Activated CD4-positive, alpha-beta T cell treated with anti-CD3 and anti-CD28 coated beads, Interleukin-2, amount 10 ng/mL, durations not matched to agents 24 days and 14 days (primary cell): ENCODE results near the gene FIGNL2. TPM values are rescaled to one million over a fixed set of nuclear protein-coding genes. Genes with fewer than 3 reads are reported as not detected.
A peak's percentile ranks its signal among the peaks of the same experiment; 100 is the strongest.

Experiments
- DNase-seq: peaks from one replicate; pipeline ENCODE4 v3.0.0; 2022
- H3K27ac Mint-ChIP-seq: one replicate; pipeline ENCODE4 v1.8.0; 2022; ENCODE audit warnings: mild to moderate bottlenecking, mixed read lengths
- H3K27me3 Mint-ChIP-seq: one replicate; pipeline ENCODE4 v1.8.0; 2022; ENCODE audit warnings: mixed read lengths
- H3K36me3 Mint-ChIP-seq: one replicate; pipeline ENCODE4 v1.8.0; 2022; ENCODE audit warnings: low read depth, mild to moderate bottlenecking, mixed read lengths
- H3K4me1 Mint-ChIP-seq: one replicate; pipeline ENCODE4 v1.8.0; 2021; ENCODE audit warnings: mixed read lengths
- H3K4me3 Mint-ChIP-seq: one replicate; pipeline ENCODE4 v1.8.0; 2022; ENCODE audit warnings: mild to moderate bottlenecking, moderate library complexity, mixed read lengths
- H3K9me3 Mint-ChIP-seq: one replicate; pipeline ENCODE4 v1.8.0; 2021; ENCODE audit warnings: mixed read lengths
- intact Hi-C: fragments of 100-400 bp; cut with micrococcal nuclease; formaldehyde crosslinking; loops from one replicate; pipeline ENCODE4 v1.15.1; 2023
- total RNA-seq: library from RNA; stranded (reverse); gene quantifications from 2 replicates; pipeline ENCODE4 v1.2.3, GENCODE V29; 2022

FIGNL2 gene
- total RNA-seq, 1 donor from 2014 or later = 0.30 TPM

DNA sequence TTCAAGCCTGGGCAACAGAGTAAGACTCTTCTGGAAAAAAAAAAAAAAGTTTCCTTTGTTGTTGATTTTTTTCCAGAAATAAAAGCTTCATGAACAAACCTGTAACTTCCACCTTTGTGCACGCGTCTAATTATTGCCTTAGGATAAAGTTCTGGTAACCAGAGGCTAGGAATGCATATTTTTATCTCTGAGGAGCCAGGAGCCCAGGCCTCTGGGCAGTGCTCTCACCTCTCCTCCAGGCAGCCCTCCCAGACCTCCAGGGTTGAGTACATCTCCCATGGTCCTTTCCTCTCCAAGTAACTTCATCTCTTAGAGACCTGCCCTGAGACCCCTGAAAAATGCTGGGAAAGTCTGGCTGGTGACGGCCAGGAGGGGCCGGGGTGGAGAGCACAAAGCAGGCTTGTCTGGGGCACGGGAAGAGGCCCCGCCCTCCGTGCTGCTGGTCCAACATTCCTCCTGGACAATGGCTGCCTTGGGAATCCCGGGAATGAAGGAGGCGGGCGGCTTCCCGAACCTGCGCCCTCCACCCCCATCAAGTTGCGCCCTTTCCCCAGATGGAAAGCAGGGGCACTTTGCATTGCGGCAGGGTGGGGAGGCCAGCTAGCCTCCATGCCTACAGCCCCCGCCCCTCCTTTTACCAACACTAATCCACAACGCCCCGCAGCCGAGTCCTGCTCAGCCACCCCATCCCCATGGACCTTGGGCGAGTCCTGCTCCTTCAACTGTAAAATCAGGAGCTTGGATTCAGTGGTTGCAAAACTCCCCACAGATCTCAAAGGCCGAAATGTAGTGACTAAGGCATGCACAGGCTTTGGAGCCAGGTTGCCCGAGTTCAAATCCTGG lies 7.3 kb upstream of the FIGNL2 start:
- Mint-ChIP-seq H3K4me1 (peaks cover 5% of the 10 kb centered on the region), H3K27ac (no peak overlapping the region), H3K4me3 (no peak overlapping the region), H3K27me3 (peaks cover 29% of the 10 kb centered on the region), H3K9me3 (no peaks in the 10 kb centered on the region), H3K36me3 (no peaks in the 10 kb centered on the region)
- DNase-seq = no peak
- intact Hi-C loops = no loop called here

DNA sequence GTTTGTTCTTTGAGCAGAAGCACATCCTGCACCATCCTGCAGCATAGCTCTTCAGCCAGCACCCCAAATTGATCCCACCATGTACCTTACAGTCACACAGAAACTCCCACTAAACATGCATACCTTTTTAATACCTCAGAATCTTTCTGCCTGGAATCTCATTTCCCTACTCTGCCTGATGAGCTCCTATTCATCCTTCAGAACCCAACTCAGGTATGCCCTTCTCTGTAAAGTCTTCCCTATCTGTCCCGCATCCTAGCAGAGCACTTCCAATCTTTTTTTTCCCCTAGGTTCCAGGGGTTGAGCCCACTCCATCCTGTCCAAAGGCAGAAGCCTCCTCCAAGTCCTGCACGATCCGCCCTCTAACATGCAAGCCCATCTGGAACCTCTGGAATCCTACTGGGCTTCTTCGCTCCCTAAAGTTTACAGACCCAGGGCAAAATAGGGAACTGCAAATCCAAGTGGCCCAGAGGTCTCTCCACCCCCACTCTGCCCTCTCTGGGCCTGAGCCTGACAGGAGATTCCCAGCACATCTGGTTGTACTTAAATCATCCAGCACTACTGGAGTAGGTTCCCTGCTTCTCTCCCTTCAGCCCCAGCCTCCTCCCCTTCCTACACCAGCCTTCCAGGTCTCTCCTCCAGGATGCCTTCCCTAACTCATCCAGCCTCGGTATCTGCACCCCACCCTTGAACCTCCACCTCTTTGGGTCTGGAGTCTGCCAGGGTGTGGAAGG lies 4.1 kb upstream of the FIGNL2 start:
- DNase-seq = no peak
- Mint-ChIP-seq H3K27me3 (peaks cover 41% of the 10 kb centered on the region), H3K27ac (no peak overlapping the region), H3K9me3 (no peaks in the 10 kb centered on the region), H3K4me1 (peaks cover 5% of the 10 kb centered on the region), H3K36me3 (no peaks in the 10 kb centered on the region), H3K4me3 (no peak overlapping the region)
- intact Hi-C loops = no loop called here

DNA sequence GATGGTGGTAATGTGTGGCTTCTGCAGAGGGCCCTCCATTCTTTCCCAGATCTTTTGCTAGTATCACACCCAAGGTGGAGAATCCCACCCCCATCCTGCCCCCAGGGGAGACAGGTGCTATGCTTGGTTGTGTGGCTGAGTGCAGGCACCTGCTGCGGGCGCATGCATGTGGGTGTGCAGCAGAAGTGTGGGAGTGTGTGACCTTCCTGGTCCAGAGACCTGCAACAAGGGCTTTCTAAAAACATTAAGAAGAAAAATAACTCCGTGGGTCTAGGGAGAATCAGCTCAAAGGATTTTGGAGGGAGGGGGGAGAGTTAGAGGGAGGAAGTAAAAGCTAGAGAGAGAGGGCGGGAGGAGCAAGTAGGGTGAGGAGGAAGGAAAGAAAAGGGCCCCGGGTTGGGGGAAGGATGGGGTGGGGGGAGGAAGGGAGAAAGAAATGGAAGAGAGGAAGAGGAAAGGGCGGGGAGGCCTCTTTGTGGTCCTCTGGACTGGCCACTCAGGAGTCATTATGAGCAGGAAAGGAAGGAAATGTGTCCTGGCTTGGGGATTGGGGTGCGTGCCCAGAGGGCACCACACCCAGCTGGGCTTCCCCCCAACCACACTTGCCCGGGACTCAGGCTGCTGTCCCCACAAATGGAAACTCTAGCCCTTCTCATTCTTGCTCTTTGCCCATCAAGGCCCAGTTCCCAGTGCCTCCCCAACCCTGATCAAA lies 3.1 kb upstream of the FIGNL2 start:
- intact Hi-C loops = no loop called here
- Mint-ChIP-seq H3K27ac (no peak overlapping the region), H3K27me3 (peaks cover 41% of the 10 kb centered on the region), H3K36me3 (no peaks in the 10 kb centered on the region), H3K4me3 (no peak overlapping the region), H3K4me1 (peaks cover 7% of the 10 kb centered on the region), H3K9me3 (no peaks in the 10 kb centered on the region)
- DNase-seq = no peak

DNA sequence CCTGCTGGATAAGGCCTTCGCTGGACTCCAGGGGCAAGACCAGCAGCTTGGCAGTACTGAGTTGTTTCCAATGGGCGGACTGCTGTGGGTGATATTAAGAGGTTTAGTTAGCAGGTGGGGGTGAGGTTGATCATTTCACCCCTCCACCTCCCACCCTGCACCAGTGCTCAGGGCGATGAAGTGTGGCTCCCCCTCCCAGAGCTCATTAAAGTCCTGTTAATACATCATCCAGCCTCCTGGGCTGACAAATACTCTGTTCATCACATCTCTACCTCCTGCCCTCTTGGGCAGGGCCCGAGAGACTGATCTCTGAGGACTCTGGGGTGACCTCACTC lies 2.4 kb upstream of the FIGNL2 start:
- no peaks in the 10 kb centered on the region for H3K9me3 Mint-ChIP-seq
- peaks cover 2% of the 10 kb centered on the region for H3K36me3 Mint-ChIP-seq
- DNase-seq = no peak
- peaks cover 9% of the 10 kb centered on the region for H3K4me1 Mint-ChIP-seq
- H3K27me3 Mint-ChIP-seq = peaks cover 43% of the 10 kb centered on the region
- H3K4me3 Mint-ChIP-seq = no peak overlapping the region
- no peak overlapping the region for H3K27ac Mint-ChIP-seq
- intact Hi-C loops = no loop called here

DNA sequence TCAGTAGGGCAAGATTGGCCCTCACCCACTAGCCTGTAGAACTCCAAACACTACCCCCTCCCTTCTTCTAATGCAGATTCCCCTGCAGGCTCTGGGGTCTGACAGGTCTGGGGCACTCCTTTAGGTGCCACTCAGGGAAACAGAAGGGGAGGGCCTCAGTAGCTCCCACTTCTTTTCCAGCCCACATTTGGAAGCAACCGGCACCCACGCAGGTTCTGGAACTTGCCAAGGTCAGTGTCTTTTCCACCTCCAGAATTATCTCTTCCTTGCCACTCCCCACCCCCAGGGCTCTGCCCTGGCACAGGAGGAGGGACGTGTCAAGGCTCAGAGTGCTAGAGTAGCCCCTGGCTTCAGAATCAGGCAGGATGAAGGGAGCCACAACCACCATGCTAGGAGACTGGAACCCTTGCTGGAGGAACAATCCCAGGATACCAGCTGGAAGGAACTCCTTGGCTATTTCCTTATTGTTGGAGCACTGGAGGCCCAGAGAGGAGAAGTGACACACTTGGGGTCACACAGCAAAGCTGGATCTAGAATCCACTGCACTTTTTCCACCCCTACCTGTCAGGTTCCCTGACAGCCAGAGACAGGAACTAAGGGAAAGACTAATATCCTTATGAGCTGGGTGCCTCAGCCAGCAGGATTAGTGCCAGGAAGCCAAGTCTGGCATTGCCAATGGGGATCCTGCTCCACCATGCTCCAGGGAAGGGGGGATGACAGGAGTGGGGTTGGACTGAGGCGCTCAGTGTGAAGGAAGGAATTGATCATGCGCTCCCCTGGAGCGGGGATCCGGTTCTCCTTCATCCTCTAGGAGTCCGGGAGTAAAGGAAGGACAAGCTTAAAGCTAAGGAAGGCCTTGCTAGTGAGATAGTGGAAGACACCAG lies 1.8 kb upstream of the FIGNL2 start:
- peaks cover 49% of the 10 kb centered on the region for H3K27me3 Mint-ChIP-seq
- peaks cover 9% of the 10 kb centered on the region for H3K4me1 Mint-ChIP-seq
- no peak overlapping the region for H3K27ac Mint-ChIP-seq
- H3K4me3 Mint-ChIP-seq = no peak overlapping the region
- H3K36me3 Mint-ChIP-seq = peaks cover 2% of the 10 kb centered on the region
- intact Hi-C loops = no loop called here
- no peaks in the 10 kb centered on the region for H3K9me3 Mint-ChIP-seq
- DNase-seq = no peak

DNA sequence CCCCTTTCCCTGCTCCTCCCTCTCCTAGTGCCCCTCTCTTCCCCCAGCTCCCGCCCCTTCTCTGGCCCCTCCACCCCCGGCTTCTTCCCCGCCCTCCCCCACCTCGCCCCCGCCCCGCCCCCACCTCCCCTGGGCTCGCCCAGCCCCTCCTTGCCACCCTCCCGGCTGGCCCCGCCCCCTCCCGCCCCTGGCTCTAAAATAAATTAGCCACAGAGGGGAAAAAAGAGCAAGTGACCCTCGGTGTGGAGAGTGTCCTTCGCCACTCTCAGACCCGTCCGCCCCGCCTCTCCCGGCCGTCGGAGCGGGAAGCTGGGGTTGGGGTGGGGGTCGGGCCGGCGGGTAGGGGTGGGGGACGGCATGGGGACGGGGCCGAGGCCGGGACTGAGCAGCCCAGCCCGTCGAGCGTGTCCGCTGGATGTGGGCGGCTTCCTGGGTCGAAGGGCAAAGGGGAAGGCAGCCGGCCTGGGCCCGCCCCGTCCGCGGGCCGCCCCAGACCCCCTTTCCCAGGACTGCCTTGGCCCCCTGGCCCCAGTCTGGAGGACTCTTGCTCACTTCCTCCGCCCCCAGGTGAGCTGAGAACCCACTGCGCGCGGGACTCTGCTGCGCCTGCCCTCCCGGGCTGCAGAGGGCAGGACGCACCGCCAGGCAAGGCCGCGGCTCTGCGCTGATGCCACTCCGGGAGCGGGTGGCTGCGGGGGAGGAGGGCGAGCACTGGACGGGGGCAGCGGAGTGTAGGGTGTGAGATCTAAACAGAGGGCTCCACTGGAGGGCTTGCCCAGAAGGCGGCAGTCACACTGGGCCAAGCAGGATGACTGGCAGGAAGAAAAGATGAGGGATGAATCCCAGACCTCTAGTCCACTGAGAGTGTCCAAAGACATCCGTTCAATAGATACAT lies 570 bp upstream of the FIGNL2 start:
- no peak overlapping the region for H3K27ac Mint-ChIP-seq
- DNase-seq = no peak
- peaks cover 2% of the 10 kb centered on the region for H3K36me3 Mint-ChIP-seq
- no peaks in the 10 kb centered on the region for H3K9me3 Mint-ChIP-seq
- peaks cover 9% of the 10 kb centered on the region for H3K4me1 Mint-ChIP-seq
- H3K4me3 Mint-ChIP-seq = no peak overlapping the region
- intact Hi-C loops = no loop called here
- H3K27me3 Mint-ChIP-seq = peaks cover 61% of the 10 kb centered on the region

DNA sequence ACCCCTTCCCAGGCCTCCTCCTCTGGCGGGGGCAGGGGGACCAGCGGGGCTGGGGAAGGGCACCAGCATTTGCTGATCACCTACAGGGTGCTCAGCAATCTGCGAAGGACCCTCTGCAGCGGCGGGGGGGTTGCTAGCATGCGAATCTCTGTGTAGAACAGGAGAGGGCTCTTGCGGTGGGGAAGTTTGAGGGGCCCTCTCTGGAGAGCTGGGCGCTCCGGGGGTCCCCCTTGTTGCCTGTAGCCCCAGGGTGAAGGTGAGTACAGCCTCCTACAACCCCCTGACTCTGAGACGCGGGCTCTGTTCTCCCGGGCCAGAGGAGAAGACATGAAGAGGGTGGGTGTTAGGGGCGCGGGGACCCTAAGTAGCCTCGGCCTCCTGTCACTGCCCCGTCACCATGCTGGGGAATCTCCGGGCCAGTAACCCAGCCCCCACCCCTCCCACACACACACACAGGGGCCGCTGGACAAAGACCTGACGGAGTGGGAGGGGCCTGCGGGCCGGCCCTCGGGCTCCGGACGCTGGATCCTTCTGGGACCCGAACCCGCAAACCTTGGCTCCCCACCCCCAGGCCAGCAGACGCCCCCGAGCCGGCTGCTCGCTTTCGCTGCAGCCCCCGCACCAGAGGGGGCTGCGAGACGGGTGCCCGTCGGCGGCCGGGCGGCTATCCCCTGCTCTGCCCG lies 734 bp downstream of the FIGNL2 start:
- Mint-ChIP-seq H3K4me3 (no peak overlapping the region), H3K4me1 (peaks cover 9% of the 10 kb centered on the region), H3K27me3 (peaks cover 61% of the 10 kb centered on the region), H3K36me3 (peaks cover 2% of the 10 kb centered on the region), H3K9me3 (no peaks in the 10 kb centered on the region), H3K27ac (no peak overlapping the region)
- DNase-seq = no peak
- intact Hi-C loops = no loop called here

DNA sequence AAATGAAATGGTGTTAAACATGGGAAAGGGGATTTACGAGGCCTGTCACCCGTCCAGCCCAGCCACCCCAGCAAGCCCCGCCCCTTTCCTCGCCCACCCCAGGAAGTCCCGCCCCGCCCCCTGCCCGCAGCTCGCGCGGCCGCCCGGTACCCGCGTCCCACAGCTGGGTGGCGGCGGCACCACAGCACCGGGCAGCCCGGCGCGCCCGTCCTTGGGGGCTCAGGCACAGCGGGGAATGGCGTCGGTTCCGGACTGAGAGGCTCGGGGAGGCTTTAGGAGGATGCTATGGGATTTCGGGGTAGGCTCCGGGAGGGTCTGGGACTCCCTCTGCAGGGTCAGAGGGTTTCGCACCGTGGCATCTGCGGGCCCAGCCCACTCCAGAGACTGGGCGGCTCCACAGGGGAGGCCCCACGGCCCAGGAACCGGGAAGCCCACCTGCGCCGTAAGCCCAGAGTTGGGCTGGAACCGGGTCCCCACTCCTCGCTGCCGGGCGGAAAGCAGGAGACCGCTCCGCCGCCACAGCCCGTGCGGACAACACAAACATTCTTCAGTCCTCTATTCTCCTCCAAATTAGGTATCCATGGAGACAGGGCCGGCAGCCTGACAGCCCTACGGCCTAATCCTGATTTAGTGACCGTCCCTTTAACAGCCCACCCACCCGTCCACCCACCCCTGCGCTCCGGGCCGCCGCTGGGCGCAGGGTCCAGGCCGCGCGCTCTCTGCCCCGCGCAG lies 1.4 kb downstream of the FIGNL2 start:
- peak overlapping the region; percentile 56 for H3K4me3 Mint-ChIP-seq

DNA sequence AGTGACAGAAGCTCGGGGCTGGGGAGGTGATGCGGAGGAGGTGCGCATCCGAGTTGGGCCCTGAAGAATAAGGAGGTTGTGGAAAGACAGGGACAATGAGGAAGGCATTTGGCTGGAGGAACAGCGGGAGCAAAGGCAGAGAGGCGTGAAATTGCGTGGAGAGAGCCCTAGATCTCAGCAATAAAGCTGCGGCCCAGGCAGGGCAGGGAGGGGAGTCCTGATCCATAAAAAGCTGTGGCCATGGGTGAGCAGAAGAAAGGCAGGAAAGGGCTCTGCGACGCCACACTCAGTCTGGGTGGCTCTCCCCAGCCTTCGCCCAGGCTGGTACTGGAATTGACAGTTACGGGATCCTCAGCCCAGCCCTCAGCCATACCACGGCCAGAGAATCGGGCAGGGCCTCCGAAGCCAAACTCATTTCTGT lies 2.2 kb downstream of the FIGNL2 start:
- peaks cover 2% of the 10 kb centered on the region for H3K36me3 Mint-ChIP-seq
- H3K4me1 Mint-ChIP-seq = peaks cover 7% of the 10 kb centered on the region
- peaks cover 51% of the 10 kb centered on the region for H3K27me3 Mint-ChIP-seq
- DNase-seq = no peak
- no peaks in the 10 kb centered on the region for H3K9me3 Mint-ChIP-seq
- H3K27ac Mint-ChIP-seq = no peak overlapping the region
- H3K4me3 Mint-ChIP-seq = peak overlapping the region; percentile 41
- intact Hi-C loops = no loop called here

More for the DNA sequence above, 1.4 kb downstream of the FIGNL2 start:
- H3K27ac Mint-ChIP-seq = no peak overlapping the region
- H3K9me3 Mint-ChIP-seq = no peaks in the 10 kb centered on the region
- peaks cover 9% of the 10 kb centered on the region for H3K4me1 Mint-ChIP-seq
- peaks cover 2% of the 10 kb centered on the region for H3K36me3 Mint-ChIP-seq
- peaks cover 55% of the 10 kb centered on the region for H3K27me3 Mint-ChIP-seq
- intact Hi-C loops = no loop called here
- DNase-seq = peak; percentile 67

DNA sequence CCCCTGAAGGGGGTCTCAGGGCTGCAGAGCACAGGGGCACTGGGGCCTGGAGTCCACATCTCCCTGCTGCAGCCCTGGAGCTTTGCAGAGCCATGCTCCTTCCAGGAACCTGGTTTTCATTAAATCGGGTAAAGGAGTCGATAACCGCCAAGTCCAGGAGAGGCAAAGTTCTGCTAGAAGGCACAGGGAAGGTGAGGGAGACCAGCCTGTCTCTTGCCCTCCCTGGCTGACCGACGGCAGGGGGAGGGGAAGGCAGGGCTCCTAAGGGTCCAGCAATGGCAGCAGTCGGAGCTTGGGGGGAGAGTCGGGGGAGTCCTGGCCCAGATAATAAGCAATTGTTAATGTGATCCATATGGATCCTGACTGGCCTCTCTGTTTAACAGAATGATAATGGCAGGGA lies 3.0 kb downstream of the FIGNL2 start:
- H3K4me3 Mint-ChIP-seq = no peak overlapping the region

DNA sequence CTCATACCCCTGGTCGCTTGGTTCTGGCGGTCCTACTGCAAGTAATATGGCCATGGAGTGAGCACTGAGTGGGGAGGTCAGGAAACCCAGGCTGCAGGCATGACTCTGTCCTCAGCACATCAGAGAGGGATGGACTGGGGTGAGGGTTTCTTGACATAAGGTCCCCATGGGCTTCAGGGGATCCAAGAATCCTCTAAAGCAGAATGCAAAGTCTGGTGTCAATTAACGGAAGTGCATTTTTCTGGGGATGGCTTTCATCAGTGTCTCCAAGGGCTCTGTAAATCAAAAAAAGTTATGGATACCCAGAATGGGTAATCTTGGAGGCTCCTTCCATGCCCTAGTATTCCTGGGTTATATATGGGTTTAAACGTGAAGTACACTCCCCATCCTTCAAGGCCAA lies 3.7 kb downstream of the FIGNL2 start:
- Mint-ChIP-seq H3K9me3 (no peaks in the 10 kb centered on the region), H3K4me3 (no peak overlapping the region), H3K27me3 (peaks cover 44% of the 10 kb centered on the region), H3K36me3 (peaks cover 2% of the 10 kb centered on the region), H3K27ac (no peak overlapping the region), H3K4me1 (peaks cover 4% of the 10 kb centered on the region)
- DNase-seq = no peak
- intact Hi-C loops = no loop called here

More for the DNA sequence above, 3.0 kb downstream of the FIGNL2 start:
- Mint-ChIP-seq H3K36me3 (peaks cover 2% of the 10 kb centered on the region), H3K27me3 (peaks cover 50% of the 10 kb centered on the region), H3K4me1 (peaks cover 4% of the 10 kb centered on the region), H3K9me3 (no peaks in the 10 kb centered on the region), H3K27ac (no peak overlapping the region)
- intact Hi-C loops = no loop called here
- DNase-seq = no peak

DNA sequence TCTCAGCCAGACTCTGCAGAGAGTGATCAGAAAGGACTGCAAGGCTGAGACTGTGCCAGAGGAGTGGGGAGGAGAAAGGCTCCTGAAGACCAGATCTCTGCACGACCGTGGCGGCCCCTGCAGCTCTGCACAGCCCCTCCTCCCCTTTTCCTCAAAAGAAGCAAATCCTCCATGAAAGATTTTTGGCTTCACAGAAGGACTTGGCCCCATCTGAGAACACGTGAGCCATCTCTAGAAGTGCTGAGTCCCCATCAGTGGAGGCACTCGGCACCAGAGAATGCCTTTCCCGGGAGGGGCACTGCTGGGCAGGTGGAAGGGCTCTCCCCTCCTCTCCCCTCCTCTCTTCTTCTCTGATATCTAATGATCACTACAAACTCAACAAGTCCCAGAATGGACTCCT lies 6.8 kb downstream of the FIGNL2 start:
- Mint-ChIP-seq H3K36me3 (peaks cover 2% of the 10 kb centered on the region), H3K9me3 (no peaks in the 10 kb centered on the region), H3K27me3 (peaks cover 47% of the 10 kb centered on the region), H3K4me3 (no peak overlapping the region), H3K27ac (no peak overlapping the region), H3K4me1 (peaks cover 4% of the 10 kb centered on the region)
- intact Hi-C loops = no loop called here
- DNase-seq = no peak
